ENCODE results near the gene CAGE1.
"Not testable (repeated sequence)": the region's sequence is repeated elsewhere in the genome, so short reads cannot be mapped to it uniquely, and the experiment has no call there.

Gene CAGE1

DNA sequence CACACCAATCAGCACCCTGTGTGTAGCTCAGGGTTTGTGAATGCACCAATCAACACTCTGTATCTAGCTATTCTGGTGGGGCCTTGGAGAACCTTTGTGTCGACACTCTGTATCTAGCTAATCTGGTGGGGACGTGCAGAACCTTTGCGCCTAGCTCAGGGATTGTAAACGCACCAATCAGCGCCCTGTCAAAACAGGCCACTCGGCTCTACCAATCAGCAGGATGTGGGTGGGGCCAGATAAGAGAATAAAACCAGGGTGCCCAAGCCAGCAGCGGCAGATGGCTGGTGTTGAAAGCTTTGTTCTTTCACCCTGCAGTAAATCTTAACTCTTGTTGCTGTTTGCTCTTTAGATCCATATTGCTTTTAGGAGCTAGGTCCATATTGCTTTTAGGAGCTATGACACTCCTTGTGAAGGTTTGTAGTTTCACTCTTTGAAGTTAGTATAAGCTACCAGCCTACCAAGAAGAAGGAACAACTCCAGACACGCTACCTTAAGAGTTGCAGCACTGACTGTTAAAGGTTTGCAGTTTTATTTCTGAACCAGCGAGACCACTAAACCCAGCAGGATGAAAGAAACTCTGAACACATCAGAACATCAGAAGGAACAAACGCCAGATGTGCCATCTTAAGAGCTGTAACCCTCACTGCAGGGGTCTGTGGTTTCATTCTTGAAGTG lies 44.6 kb downstream of the CAGE1 start:
- not testable (repeated sequence) for H3K27ac ChIP-seq (ENCODE audit: low read depth, low read length, poor library complexity, severe bottlenecking); H3K27me3 ChIP-seq (ENCODE audit: insufficient read depth, low read length); H3K36me3 ChIP-seq (ENCODE audit: insufficient read depth, low read length); H3K4me3 ChIP-seq (ENCODE audit: low read depth, low read length, poor library complexity, severe bottlenecking); H3K9ac ChIP-seq (ENCODE audit: low read length); H3K9me3 ChIP-seq (ENCODE audit: low read length); H3F3A ChIP-seq (ENCODE audit: insufficient read depth, low read length); H3K9me2 ChIP-seq (ENCODE audit: low read depth, low read length); H3K4me2 ChIP-seq (ENCODE audit: low read length); H2AFZ ChIP-seq (ENCODE audit: low read length); H3K4me1 ChIP-seq (ENCODE audit: insufficient read depth, low read length, severe bottlenecking); H4K20me1 ChIP-seq (ENCODE audit: insufficient read depth, low read length); H3K79me2 ChIP-seq (ENCODE audit: insufficient read depth, low read length)

DNA sequence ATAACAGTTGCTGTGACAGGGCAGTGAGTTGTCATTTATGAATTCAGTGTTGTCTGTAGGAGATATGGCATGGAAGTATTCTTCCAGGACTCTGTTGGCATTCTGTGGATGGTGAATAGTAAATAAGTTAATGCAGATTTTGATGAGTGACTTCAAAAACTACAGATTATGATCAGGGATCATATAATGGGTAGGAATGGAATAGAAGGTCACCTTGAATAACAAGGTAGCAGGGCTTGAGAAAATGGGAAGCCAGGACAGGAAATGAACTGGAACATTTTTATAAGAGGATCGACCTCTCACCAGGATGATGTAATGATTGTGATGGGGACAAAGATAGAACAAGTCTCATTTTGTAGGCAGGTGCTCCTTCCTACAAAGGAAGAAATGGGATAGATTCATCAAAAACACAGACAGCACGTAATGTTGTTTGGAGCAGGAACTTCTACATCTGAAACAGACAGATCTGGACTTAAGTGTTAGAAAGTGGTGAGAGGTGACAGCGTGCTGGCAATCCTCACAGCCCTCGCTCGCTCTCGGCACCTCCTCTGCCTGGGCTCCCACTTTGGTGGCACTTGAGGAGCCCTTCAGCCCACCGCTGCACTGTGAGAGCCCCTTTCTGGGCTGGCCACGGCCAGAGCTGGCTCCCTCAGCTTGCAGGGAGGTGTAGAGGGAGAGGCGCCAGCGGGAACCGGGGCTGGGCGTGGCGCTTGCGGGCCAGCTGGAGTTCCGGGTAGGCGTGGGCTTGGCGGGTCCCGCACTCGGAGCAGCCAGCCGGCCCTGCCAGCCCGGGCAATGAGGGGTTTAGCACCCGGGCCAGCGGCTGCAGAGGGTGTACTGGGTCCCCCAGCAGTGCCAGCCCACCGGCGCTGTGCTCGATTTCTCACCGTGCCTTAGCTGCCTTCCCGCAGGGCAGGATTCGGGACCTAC lies 45.7 kb downstream of the CAGE1 start:
- Histone ChIP-seq H3K9me2 (ENCODE audit: low read depth, low read length) (no peaks in the 10 kb centered on the region), H3K9me3 (ENCODE audit: low read length) (no peaks in the 10 kb centered on the region), H3K27ac (ENCODE audit: low read depth, low read length, poor library complexity, severe bottlenecking) (no peak overlapping the region), H3K36me3 (ENCODE audit: insufficient read depth, low read length) (no peaks in the 10 kb centered on the region), H4K20me1 (ENCODE audit: insufficient read depth, low read length) (no peaks in the 10 kb centered on the region), H3F3A (ENCODE audit: insufficient read depth, low read length) (no peaks in the 10 kb centered on the region), H3K9ac (ENCODE audit: low read length) (no peak overlapping the region), H2AFZ (ENCODE audit: low read length) (no peak overlapping the region), H3K4me3 (ENCODE audit: low read depth, low read length, poor library complexity, severe bottlenecking) (no peak overlapping the region), H3K79me2 (ENCODE audit: insufficient read depth, low read length) (no peaks in the 10 kb centered on the region), H3K4me1 (ENCODE audit: insufficient read depth, low read length, severe bottlenecking) (no peaks in the 10 kb centered on the region), H3K27me3 (ENCODE audit: insufficient read depth, low read length) (no peaks in the 10 kb centered on the region), H3K4me2 (ENCODE audit: low read length) (no peak overlapping the region)
- TF ChIP-seq, protein P1, sequence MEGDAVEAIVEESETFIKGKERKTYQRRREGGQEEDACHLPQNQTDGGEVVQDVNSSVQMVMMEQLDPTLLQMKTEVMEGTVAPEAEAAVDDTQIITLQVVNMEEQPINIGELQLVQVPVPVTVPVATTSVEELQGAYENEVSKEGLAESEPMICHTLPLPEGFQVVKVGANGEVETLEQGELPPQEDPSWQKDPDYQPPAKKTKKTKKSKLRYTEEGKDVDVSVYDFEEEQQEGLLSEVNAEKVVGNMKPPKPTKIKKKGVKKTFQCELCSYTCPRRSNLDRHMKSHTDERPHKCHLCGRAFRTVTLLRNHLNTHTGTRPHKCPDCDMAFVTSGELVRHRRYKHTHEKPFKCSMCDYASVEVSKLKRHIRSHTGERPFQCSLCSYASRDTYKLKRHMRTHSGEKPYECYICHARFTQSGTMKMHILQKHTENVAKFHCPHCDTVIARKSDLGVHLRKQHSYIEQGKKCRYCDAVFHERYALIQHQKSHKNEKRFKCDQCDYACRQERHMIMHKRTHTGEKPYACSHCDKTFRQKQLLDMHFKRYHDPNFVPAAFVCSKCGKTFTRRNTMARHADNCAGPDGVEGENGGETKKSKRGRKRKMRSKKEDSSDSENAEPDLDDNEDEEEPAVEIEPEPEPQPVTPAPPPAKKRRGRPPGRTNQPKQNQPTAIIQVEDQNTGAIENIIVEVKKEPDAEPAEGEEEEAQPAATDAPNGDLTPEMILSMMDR (IDR thresholded peaks at IDR 0.05; ENCODE audit: low read length): no peak
- no peak for TF ChIP-seq EZH2 (IDR thresholded peaks at IDR 0.05; ENCODE audit: borderline replicate concordance, low read length)

GRCh38 chr6:7341989-7342742 lies 47.4 kb downstream of the CAGE1 start:
- H3K4me1 ChIP-seq (ENCODE audit: insufficient read depth, low read length, severe bottlenecking): no peaks in the 10 kb centered on the region
- no peak overlapping the region for H3K4me2 ChIP-seq (ENCODE audit: low read length)
- no peaks in the 10 kb centered on the region for H3K9me2 ChIP-seq (ENCODE audit: low read depth, low read length)
- H3K27me3 ChIP-seq (ENCODE audit: insufficient read depth, low read length): no peaks in the 10 kb centered on the region
- no peaks in the 10 kb centered on the region for H3K36me3 ChIP-seq (ENCODE audit: insufficient read depth, low read length)
- no peak overlapping the region for H3K9ac ChIP-seq (ENCODE audit: low read length)
- no peak overlapping the region for H3K4me3 ChIP-seq (ENCODE audit: low read depth, low read length, poor library complexity, severe bottlenecking)
- TF ChIP-seq, protein P1 (IDR thresholded peaks at IDR 0.05; ENCODE audit: low read length): no peak
- no peak for TF ChIP-seq EZH2 (IDR thresholded peaks at IDR 0.05; ENCODE audit: borderline replicate concordance, low read length)
- no peak overlapping the region for H3K27ac ChIP-seq (ENCODE audit: low read depth, low read length, poor library complexity, severe bottlenecking)
- no peaks in the 10 kb centered on the region for H3K79me2 ChIP-seq (ENCODE audit: insufficient read depth, low read length)
- H2AFZ ChIP-seq (ENCODE audit: low read length): no peak overlapping the region
- H4K20me1 ChIP-seq (ENCODE audit: insufficient read depth, low read length): no peaks in the 10 kb centered on the region
- no peaks in the 10 kb centered on the region for H3K9me3 ChIP-seq (ENCODE audit: low read length)
- no peaks in the 10 kb centered on the region for H3F3A ChIP-seq (ENCODE audit: insufficient read depth, low read length)

Measured in OCI-LY1 (cell line).